NCI-H1930 (cell line): ENCODE results near the gene TTC39B.

ENCODE experiments used
- DNase-seq, 2 experiments: peaks; one replicate each; lab custom pipeline; 2025; lab: John Stamatoyannopoulos, UW

TTC39B gene

DNA sequence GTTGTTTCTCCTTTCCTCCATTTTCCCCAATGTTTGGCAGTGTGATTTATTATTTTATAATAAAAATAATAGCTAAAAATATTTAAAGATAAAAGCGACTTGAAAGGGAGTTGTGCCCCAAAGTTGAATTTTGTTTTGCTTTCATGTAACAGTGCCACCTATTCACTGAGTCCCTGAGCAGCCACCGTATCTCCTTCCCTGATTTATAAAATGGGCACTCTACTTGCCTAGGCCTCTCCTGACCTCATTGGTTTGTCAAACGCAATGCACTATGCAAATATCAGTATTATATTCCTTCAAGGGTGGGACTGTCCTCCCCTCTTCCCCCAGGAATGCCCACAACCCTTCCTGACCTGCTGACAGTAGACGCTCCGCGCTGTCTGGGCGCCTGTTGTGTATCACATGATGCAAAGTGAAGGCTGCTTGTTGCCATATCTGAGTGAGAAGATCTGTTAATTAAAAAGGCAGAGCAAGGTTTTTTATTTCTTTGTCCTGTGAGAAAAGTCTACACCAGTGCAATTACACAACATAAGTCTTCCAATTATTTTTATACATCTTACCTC lies 81.4 kb downstream of the TTC39B start:
- DNase-seq = no peak

DNA sequence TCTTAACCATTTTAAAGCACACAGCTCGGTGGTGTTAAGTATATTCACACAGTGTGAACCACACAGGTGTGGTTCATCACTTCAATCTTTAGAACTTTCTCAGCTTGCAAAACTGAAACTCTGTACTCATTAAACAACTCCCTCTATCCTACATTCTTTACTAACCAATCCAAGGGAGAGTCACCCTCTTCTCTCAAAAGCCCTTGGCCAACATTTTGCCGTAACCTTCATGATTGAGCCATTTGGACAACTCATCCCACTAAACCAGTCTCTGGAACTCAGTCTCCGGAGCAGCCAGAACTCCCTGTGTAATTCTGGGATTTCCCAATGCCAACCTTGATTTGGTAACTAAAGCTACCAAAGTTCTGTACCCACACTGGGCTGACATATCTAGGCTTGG lies 84.7 kb downstream of the TTC39B start:
- DNase-seq = no peak

DNA sequence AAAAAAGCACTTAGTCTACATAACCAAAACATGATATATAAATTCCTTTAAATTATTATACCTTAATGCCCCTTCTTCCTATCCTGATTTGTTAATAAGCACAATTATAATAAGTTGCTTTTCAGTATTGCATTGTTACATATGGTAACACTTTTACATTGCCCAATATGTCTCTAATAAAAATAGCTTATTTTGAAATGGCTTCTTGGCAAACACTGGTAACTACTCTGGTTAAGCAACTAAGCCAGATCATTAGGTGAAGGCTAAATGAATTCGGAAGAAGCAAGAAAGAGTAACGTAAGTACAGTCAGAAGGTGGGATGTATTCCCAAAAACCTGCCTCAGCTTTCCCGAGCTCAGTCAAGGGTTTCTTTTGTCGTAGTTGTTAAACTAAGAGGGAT lies 85.3 kb downstream of the TTC39B start:
- DNase-seq = no peak

DNA sequence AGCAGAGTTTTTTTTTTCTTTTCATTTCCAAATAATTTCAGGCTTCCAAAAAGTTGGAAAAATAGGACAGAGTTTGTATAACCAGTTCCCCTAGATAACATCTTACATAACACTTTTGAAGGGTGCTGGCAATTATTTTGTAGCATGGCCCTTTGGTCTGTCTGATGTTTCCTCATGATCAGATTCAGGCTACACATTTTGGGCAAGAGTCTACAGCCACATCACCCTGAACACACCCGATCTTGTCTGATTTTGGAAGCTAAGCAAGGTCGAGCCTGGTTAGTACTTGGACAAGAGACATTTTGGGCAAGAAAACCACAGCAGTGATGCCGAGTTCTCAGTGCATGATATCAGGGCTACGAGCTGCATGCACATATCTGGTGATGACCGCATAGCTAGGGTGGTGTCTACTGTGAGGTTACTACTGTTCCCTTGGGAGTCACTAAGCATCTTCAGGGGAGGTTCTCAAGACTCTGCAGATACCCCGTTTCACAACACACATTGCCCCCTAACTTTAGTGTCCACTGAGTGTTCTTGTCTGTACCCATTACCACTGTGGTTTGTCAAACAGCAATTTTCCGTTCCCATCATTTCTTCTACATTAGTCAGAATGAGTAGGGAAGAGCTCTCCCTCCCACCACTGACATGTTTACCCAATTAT lies 86.2 kb downstream of the TTC39B start:
- DNase-seq = no peak

GRCh38 chr9:15219546-15219945 lies 87.5 kb downstream of the TTC39B start:
- no peak for DNase-seq

GRCh38 chr9:15218994-15219393 lies 88.0 kb downstream of the TTC39B start:
- DNase-seq = no peak

- no peak for DNase-seq
Observed at GRCh38 chr9:15213249-15213648, 93.8 kb downstream of the TTC39B start.

DNA sequence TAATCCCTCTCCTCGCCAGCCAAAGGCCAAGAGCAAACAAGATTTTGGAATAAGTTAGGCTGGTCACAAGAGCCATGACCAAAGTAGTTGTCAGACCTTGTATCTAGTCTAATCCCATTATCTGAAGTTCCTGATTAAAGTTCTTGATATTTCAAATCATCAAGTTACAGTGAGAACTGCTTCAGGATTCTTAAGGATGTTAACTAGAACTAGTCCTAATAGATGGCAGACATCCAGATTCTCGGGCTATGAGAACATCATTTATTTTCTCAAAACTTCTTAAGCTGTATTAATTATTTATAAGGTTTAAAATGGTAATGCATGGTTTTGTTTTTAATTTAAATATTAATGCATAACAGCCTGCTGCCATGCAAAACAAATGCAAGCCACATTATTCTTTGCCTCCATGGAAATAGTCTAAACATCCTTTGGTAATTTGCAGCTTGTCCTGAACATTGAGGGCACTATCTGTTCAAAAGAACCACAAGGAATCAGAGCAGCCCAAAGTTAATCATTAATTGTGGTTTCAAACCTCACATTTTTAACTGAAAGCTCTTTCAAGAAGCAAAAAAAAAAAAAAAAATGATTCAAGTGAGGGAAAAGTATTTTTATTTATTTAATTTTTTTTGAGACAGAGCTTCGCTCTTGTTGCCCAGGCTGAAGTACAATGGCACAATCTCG lies 95.1 kb downstream of the TTC39B start:
- DNase-seq = no peak

GRCh38 chr9:15211160-15211814 lies 95.7 kb downstream of the TTC39B start:
- DNase-seq = peak; percentile 22 to 59

DNA sequence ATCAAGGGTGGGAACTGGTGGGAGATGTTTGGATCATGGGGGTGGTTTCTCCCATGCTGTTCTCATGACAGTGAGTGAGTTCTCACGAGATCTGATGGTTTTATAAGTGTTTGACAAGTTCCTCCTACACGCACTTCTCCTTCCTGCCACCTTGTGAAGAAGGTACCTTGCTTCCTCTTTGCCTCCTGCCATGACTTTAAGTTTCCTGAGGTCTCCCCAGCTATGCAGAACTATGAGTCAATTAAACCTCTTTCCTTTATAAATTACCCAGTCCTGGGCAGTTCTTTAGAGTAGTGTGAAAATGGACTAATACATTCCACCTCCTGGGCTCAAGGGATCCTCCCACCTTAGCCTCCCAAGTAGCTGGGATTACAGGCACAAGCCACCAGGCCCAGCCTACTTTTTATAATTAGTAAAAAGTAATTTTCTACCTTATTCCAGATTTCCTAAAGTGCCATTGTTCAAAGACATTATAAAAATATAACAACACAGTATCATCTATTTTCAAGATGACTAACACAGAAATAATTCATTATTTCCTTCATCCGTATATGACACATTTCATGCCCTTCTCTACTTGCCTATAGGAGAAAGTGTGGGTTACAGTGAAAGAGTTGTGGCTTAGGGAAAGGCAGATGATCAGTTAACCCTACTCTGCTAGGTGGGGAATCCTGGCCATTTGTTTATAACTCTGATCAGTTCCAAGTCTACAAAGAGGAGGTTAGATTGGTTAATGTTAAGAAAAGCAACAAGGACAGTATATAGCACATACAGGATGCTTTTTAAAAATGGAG lies 99.9 kb downstream of the TTC39B start:
- DNase-seq = no peak

DNA sequence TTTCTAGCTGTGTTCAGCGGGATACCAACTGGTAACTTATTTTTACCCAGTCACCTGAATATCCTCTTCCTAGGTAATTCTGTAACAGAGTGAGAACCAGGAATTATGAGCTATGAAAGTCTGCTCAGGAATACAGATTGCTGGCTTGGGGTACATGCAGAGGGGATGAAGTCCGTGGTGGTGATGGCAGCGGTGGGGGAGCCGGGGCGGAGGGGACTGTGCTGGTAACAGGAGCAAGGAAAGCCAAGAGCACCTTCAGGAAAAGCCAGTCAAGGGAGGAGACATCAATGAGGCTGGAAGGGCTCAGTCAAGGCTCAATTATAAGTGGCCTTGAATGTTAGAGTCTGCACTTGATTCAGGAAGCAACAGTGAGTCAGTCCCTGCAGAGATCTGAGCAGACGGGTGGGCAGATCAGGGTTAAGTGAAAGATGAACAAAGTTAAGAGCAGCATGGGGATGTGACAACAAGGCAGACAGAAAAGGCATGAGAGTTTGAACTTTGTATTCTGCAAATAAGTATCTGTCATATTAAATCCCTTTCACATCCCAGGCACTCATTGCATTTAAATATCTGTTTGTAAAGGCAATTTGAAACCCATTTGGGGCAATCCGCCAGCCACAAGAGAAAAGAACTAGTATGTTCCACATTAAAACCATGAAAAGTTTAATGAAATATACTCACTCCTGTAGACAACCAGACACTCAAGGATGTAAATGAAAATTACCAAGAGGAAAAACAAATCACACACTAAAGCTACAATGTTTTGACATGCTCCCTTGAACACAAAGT lies 101.2 kb downstream of the TTC39B start:
- no peak for DNase-seq

- DNase-seq = no peak
Observed at GRCh38 chr9:15203581-15203980, 103.4 kb downstream of the TTC39B start.

DNA sequence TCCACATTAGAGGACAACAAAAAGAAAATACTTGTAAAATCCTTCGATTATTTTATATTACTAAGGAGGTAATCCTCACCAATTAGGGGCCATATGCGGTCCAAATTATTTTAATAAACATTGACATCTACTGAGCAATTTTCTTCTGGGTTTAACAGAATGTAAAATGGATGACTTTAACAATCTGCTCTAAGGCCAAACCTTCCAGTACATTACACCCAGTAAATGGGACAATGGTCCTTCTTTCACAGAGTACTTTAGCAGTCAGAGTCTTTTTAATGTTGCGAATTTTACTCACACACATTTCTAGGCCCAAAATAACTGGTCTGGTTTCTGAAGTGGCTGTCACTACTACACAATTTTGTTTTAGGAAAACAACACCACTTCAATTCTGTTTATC lies 106.9 kb downstream of the TTC39B start:
- no peak for DNase-seq

- DNase-seq = no peak
Observed at GRCh38 chr9:15192856-15193255, 114.2 kb downstream of the TTC39B start.

- no peak for DNase-seq
Observed at GRCh38 chr9:15191378-15191777, 115.6 kb downstream of the TTC39B start.

- no peak for DNase-seq
Observed at GRCh38 chr9:15189481-15189880, 117.5 kb downstream of the TTC39B start.

- DNase-seq = peak; percentile 41 to 46
Observed at GRCh38 chr9:15187589-15187988, 119.4 kb downstream of the TTC39B start.

DNA sequence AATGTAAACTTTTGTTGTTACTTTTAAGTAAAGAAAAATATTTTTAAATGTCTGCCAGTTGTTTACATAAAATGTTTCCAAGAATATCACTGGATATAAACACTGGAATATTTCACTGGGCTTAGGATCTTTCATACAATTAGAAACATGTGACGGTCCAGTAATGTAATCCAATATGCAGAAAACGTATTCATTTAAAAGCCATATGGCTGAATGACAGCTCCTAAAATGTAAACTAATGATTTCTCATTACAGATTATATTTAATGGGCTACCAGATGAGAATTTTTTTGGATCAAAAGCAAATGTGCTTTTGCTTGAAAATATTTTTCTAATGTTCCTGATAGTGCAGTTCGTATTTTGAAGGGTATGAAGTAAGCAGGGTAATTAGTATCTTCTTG lies 124.3 kb downstream of the TTC39B start:
- peak in 1 of 2 experiments; percentile 47 for DNase-seq

GRCh38 chr9:15182101-15182551 lies 124.9 kb downstream of the TTC39B start:
- peak; percentile 98 for DNase-seq

DNA sequence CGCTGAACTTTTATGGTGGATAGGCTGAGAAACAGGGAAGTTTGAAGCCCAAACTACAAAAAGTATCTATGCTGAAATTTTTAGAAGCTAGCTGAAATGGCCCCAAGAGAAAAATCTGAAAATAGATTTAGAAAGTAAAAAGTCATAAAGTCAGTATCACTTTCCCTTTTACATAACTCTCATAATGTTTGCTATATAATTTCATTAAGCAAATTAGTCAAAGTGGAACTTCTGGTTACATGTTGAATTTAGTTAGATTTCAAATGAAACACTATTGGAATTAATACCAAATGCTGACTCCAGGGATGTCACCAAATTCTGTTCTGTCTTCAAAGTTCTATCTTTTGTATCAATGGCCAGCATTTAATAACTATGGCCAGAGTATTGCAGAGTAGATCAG lies 126.9 kb downstream of the TTC39B start:
- DNase-seq = no peak

GRCh38 chr9:15178631-15179030 lies 128.4 kb downstream of the TTC39B start:
- DNase-seq = no peak
